ENCODE data around the gene PITX3. TPM values are rescaled to one million over a fixed set of nuclear protein-coding genes. Genes with fewer than 3 reads are reported as not detected.

PITX3 gene
- polyA plus RNA-seq, 4 donors: 0.43 to 1.5 (median 0.94) TPM

GRCh38 chr10:102185811-102186527 lies 55.3 kb downstream of the PITX3 start:
- no peak for DNase-seq (ENCODE audit: low read depth in 4 of 4, low spot score in 3 of 4)

GRCh38 chr10:102185272-102185671 lies 56.0 kb downstream of the PITX3 start:
- DNase-seq (ENCODE audit: low read depth in 4 of 4, low spot score in 3 of 4): no peak

- no peak for DNase-seq (ENCODE audit: low read depth in 4 of 4, low spot score in 3 of 4)
Measured at GRCh38 chr10:102184606-102185005, 56.7 kb downstream of the PITX3 start.

Other genes with a start within 250 kb of the PITX3 start
- 10 to 100 TPM; 18.9 to 23.9 (median 21.6) TPM for gene ARMH3, start 185.3 kb downstream of the PITX3 start, polyA plus RNA-seq (ENCODE audit: insufficient read length in 4 of 4)
- 10 to 100 TPM; 11.1 to 15.6 (median 12.9) TPM for gene HPS6, start 176.2 kb downstream of the PITX3 start, polyA plus RNA-seq (ENCODE audit: insufficient read length in 4 of 4)
- 100 to 1,000 TPM; 114 to 117 (median 115) TPM for gene LDB1, start 121.1 kb downstream of the PITX3 start, polyA plus RNA-seq (ENCODE audit: insufficient read length in 4 of 4)
- 10 to 100 TPM; 27.9 to 36.5 (median 31.7) TPM for gene PPRC1, start 108.5 kb downstream of the PITX3 start, polyA plus RNA-seq (ENCODE audit: insufficient read length in 4 of 4)
- gene NOLC1, start 89.1 kb downstream of the PITX3 start, polyA plus RNA-seq (ENCODE audit: insufficient read length in 4 of 4): 100 to 1,000 TPM in 2 of 4 donors, 10 to 100 TPM in 2; 92.7 to 105 (median 97.3) TPM
- gene ELOVL3, start 15.2 kb downstream of the PITX3 start, polyA plus RNA-seq (ENCODE audit: insufficient read length in 4 of 4): 1 to 10 TPM; 2.1 to 3.4 (median 2.5) TPM
- 10 to 100 TPM; 43.1 to 53.1 (median 46.1) TPM for gene GBF1, start 4.0 kb upstream of the PITX3 start, polyA plus RNA-seq (ENCODE audit: insufficient read length in 4 of 4)
- 10 to 100 TPM; 17.6 to 24.7 (median 18.7) TPM for gene NFKB2, start 154.2 kb upstream of the PITX3 start, polyA plus RNA-seq (ENCODE audit: insufficient read length in 4 of 4)
- gene PSD, start 177.3 kb upstream of the PITX3 start, polyA plus RNA-seq (ENCODE audit: insufficient read length in 4 of 4): 10 to 100 TPM in 1 of 4 donors, 1 to 10 TPM in 3; 7.3 to 13.6 (median 9.3) TPM
- gene FBXL15, start 179.3 kb upstream of the PITX3 start, polyA plus RNA-seq (ENCODE audit: insufficient read length in 4 of 4): 10 to 100 TPM in 1 of 4 donors, 1 to 10 TPM in 3; 6.3 to 17.2 (median 7.1) TPM
- 100 to 1,000 TPM in 1 of 4 donors, 10 to 100 TPM in 3; 78.0 to 101 (median 83.2) TPM for gene CUEDC2, start 191.1 kb upstream of the PITX3 start, polyA plus RNA-seq (ENCODE audit: insufficient read length in 4 of 4)
- 1 to 10 TPM in 2 of 4 donors, under 1 TPM in 2; 0.58 to 1.3 (median 0.83) TPM for gene C10orf95, start 210.0 kb upstream of the PITX3 start, polyA plus RNA-seq (ENCODE audit: insufficient read length in 4 of 4)

Measured in right renal pelvis (tissue), 4 donors.